Stimulated activated CD4-positive, alpha-beta T cell treated with anti-CD3 and anti-CD28 coated beads, TNF-alpha, amount 100 ng/mL, for 4 hours (primary cell): ENCODE data around the gene BABAM2.
"Not testable (repeated sequence)": the region's sequence is repeated elsewhere in the genome, so short reads cannot be mapped to it uniquely, and the experiment has no call there.

Experiments used
- DNase-seq, 3 experiments: peaks; one replicate each; pipeline ENCODE4 v3.0.0-alpha.2; 2020; ENCODE audit warnings: low read depth in 3 of 3

BABAM2 gene

GRCh38 chr2:28331797-28332196 is 441.3 kb downstream of the BABAM2 start:
- not testable (repeated sequence) for DNase-seq

GRCh38 chr2:28332696-28333095 is 442.2 kb downstream of the BABAM2 start:
- no peak for DNase-seq

- no peak for DNase-seq
Measured at GRCh38 chr2:28333606-28334526, 443.3 kb downstream of the BABAM2 start.

DNA sequence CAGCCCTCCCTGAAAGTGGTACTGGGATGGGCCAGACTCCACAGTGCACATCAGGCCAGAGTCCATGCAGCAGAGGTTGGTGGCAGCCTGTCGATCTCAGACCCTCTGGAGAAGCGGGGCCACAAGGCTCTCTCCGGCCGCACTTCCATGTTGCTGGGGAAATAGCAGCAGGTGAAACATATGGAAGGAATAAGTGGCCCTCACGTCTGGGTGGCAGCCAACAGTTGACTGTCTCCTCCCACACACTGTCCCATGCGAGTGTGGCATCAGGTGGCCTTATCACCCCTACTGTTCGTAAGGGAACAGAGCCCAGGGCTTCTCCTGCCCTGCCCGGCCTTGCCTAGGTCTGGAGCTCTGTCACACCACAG is 444.0 kb downstream of the BABAM2 start:
- DNase-seq, result no peak

GRCh38 chr2:28335265-28335664 is 444.7 kb downstream of the BABAM2 start:
- DNase-seq, result not testable (repeated sequence)

DNA sequence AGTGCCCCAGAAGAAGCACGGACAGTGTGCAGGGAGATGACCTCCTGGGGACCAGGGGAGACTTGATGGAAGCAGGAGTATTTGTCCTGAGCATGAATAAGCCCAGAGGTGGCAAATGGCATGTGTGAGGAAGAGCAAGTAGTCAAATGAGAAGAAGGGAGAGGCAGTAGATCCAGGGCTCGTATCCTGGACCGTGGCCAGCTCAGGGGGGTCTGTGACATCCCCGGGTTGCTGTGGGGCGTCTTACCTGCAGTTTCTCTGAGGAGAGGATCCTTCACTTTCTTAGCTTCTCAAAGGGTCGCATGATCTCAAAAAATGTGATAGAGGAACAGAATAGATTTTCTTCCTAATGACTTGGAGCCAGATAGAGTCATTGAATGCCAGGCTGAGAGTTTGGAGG is 445.1 kb downstream of the BABAM2 start:
- no peak for DNase-seq

GRCh38 chr2:28336264-28336980 is 445.9 kb downstream of the BABAM2 start:
- no peak for DNase-seq

- no peak for DNase-seq
Measured at GRCh38 chr2:28336982-28337627, 446.6 kb downstream of the BABAM2 start.

GRCh38 chr2:28338046-28338817 is 447.7 kb downstream of the BABAM2 start:
- no peak for DNase-seq

GRCh38 chr2:28338831-28339321 is 448.3 kb downstream of the BABAM2 start:
- DNase-seq, result no peak

- no peak for DNase-seq
Measured at GRCh38 chr2:28339516-28340175, 449.1 kb downstream of the BABAM2 start.

DNA sequence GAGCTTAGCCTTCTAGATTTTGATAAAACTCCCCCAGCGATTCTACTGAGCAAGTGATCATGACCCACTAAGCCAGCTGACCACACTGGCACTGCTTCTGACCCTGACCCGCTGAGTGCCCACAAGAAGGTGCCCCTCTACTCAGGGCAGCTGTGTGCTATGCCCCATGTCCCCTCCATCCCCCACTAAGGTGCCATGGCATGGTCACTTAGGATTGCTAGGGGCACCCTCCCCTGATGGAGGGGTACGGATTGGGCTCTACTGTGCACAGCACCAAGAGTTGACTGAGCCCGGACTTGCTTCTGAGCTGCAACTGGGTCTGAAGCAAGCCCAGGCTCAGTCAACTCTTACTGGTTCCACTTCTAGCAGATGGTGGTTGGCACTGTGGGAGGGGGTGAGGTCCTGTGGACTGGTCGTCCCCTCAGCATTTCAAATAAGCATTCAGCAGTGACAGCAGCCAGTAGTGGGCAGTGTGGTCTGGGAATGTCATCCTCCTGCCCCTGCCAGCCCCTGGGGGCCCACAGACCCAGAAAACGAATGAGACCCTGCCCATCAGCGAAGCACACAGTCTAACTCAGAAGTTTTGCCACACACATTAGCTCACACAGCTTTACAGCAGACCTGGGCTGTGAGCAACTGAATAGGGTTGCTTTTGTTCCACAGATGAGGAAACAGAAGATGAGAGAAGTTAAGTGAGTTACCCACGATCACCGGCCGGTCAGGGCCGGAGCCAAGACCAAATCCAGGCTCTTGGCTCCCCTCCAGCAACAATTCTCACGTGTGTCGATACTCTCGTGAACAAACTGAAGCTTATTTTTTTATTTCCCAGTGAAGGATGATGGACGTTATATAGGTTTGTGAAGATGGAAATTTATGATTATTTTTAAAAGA is 450.0 kb downstream of the BABAM2 start:
- DNase-seq, result no peak

GRCh38 chr2:28341208-28341891 is 450.8 kb downstream of the BABAM2 start:
- no peak for DNase-seq

GRCh38 chr2:28342081-28342967 is 451.8 kb downstream of the BABAM2 start:
- no peak for DNase-seq

- DNase-seq, result no peak
Measured at GRCh38 chr2:28343184-28343942, 452.8 kb downstream of the BABAM2 start.

DNA sequence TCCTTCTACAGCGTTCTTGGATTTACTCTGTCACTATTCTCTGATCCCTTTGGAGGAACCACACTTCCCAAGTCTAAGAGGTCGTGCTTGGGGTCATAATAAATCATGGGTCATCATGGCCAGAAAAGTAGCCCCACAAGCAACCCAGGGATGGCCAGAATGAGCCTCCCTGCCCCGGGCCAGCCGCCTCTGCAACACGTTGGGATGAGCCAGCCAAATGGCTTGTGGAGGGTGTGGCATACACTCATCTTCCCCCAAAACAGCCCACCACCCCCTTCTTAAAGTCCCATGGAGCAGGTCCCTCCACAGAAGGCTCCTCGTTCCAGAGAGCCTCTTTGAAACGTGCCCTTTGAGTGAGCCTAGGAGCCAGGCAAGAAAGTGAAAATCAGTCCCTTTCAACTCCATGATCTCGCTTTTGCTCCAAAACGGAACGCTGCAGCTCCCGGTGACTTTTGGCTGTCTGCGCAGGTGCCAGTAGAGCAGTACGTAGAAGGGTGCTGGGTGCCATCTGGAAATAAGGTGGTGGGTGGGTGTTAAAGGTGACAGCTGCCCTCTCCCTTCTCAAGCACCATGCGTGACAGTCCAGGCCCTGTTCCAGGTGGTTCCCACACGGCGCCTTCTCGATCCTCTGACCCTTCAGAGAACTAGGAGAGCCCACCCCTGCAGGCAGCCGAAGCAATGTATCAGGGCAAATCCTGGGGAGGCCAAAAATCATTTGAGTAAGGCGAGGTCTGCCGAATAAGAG is 453.6 kb downstream of the BABAM2 start:
- DNase-seq, result no peak
